ENCODE results near the gene MAML2.

DNA sequence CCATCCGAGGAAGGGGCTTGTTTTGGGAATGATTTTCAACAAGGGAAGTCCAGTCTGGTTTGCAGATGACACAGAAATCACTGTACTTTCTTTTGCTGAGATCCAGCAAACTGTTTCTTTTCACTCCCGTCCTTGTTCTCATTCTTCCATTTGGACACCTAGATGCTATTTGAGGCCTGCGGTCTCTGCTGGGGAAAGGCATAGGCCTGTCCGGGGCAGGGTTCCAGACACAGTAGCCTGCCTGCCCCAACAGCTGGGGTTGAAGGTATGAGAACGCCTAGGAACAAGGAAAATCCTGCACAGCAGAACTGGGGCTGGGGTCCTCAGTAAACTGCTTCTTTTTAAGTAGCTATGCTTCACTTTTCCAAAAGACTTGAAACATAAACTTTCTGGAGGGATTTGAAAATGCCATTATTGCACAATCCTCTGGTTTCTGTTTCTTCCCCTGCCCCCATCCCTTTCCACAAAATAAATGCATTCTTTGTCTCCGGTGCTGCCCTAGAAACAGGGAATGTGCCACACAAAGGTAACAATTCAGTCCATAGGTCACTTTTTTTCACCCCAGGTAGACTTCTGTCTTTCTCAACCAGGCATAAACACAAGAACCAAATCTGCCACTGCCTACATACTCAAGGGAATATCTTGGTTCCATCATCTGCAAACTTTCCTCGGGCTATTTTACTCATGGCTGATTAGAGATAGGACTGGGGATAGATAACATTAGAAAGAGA is 244.3 kb downstream of the MAML2 start:
- TF ChIP-seq POLR2A (IDR thresholded peaks at IDR 0.05) = no peak
- TF ChIP-seq, protein P1, sequence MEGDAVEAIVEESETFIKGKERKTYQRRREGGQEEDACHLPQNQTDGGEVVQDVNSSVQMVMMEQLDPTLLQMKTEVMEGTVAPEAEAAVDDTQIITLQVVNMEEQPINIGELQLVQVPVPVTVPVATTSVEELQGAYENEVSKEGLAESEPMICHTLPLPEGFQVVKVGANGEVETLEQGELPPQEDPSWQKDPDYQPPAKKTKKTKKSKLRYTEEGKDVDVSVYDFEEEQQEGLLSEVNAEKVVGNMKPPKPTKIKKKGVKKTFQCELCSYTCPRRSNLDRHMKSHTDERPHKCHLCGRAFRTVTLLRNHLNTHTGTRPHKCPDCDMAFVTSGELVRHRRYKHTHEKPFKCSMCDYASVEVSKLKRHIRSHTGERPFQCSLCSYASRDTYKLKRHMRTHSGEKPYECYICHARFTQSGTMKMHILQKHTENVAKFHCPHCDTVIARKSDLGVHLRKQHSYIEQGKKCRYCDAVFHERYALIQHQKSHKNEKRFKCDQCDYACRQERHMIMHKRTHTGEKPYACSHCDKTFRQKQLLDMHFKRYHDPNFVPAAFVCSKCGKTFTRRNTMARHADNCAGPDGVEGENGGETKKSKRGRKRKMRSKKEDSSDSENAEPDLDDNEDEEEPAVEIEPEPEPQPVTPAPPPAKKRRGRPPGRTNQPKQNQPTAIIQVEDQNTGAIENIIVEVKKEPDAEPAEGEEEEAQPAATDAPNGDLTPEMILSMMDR (IDR thresholded peaks at IDR 0.05) = no peak
